ENCODE measurements around the gene SECISBP2. TPM values are rescaled to one million over a fixed set of nuclear protein-coding genes. Genes with fewer than 3 reads are reported as not detected.

The SECISBP2 gene
- total RNA-seq, 2 experiments from 2014 or later: 34.0 to 34.7 TPM

DNA sequence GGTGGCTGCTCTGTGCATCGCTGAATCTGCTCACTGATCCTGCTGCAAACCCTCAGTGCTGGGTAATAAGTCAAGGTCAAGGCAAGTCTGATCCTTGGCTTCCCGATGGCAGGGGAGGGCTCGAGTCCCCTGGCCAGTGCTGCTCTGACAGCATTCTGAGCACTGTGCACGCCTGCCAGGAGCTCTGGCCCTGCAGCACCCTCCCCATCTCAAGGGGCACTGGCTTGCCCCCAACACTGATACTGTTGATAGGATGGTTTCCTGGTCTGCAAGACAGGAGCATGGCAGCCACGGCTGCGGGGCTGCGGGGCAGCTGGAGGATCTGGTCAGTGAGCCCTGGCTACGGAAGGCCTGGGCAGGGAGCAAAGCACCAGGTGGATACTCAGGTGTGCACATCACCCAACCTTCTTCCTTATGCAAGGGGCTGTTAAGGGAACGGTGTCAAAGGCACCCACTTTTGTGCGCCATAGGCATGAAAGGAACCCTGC lies 71.8 kb downstream of the SECISBP2 start:
- intact Hi-C loops (cut with micrococcal nuclease): no loop called here
- Mint-ChIP-seq H3K27ac (peak overlapping the region; percentile 67), H3K9me3 (no peaks in the 10 kb centered on the region)

GRCh38 chr9:89390578-89391116 lies 72.3 kb downstream of the SECISBP2 start:
- Mint-ChIP-seq H3K4me1 (ENCODE audit: low read depth) (no peaks in the 10 kb centered on the region), H3K9me3 (no peaks in the 10 kb centered on the region), H3K27ac (peak overlapping the region; percentile 8), H3K36me3 (peaks cover 75% of the 10 kb centered on the region), H3K4me3 (no peak overlapping the region), H3K27me3 (no peaks in the 10 kb centered on the region)
- POLR2A ChIA-PET: no interaction called here
- DNase-seq: no peak
- CTCF ChIA-PET: interaction anchor here (1.4 kb wide), 1 partner anchor 159 kb away, joined by 5 read pairs; no protein-coding TSS in a partner anchor
- intact Hi-C loops (cut with micrococcal nuclease): no loop called here

More for the DNA sequence above, 71.8 kb downstream of the SECISBP2 start:
- POLR2A ChIA-PET: no interaction called here
- Mint-ChIP-seq H3K4me1 (ENCODE audit: low read depth) (no peaks in the 10 kb centered on the region), H3K27me3 (no peaks in the 10 kb centered on the region), H3K36me3 (peaks cover 76% of the 10 kb centered on the region), H3K4me3 (no peak overlapping the region)
- CTCF ChIA-PET: interaction anchor here (1.2 to 1.4 kb wide), 2 partner anchors 159 kb away, joined by 4 to 5 read pairs; no protein-coding TSS in a partner anchor
- DNase-seq: no peak

- CTCF ChIA-PET: interaction anchor here (1.4 kb wide), 1 partner anchor 158 kb away, joined by 5 read pairs; no protein-coding TSS in a partner anchor
- no peak overlapping the region for H3K27ac Mint-ChIP-seq
- intact Hi-C loops (cut with micrococcal nuclease): no loop called here
- H3K4me1 Mint-ChIP-seq (ENCODE audit: low read depth): no peaks in the 10 kb centered on the region
- POLR2A ChIA-PET: no interaction called here
- no peak overlapping the region for H3K4me3 Mint-ChIP-seq
- H3K36me3 Mint-ChIP-seq: peaks cover 73% of the 10 kb centered on the region
- no peaks in the 10 kb centered on the region for H3K9me3 Mint-ChIP-seq
- DNase-seq: no peak
- no peaks in the 10 kb centered on the region for H3K27me3 Mint-ChIP-seq
These were observed 73.3 kb downstream of the SECISBP2 start for GRCh38 chr9:89391585-89391984.

- ChIA-PET POLR2A (no interaction called here), CTCF (no interaction called here)
- no peaks in the 10 kb centered on the region for H3K9me3 Mint-ChIP-seq
- no peaks in the 10 kb centered on the region for H3K27me3 Mint-ChIP-seq
- H3K4me3 Mint-ChIP-seq: no peak overlapping the region
- DNase-seq: no peak
- H3K27ac Mint-ChIP-seq: no peak overlapping the region
- H3K4me1 Mint-ChIP-seq (ENCODE audit: low read depth): no peaks in the 10 kb centered on the region
- H3K36me3 Mint-ChIP-seq: peaks cover 79% of the 10 kb centered on the region
- intact Hi-C loops (cut with micrococcal nuclease): no loop called here
These were observed 76.1 kb downstream of the SECISBP2 start for GRCh38 chr9:89394412-89394811.

DNA sequence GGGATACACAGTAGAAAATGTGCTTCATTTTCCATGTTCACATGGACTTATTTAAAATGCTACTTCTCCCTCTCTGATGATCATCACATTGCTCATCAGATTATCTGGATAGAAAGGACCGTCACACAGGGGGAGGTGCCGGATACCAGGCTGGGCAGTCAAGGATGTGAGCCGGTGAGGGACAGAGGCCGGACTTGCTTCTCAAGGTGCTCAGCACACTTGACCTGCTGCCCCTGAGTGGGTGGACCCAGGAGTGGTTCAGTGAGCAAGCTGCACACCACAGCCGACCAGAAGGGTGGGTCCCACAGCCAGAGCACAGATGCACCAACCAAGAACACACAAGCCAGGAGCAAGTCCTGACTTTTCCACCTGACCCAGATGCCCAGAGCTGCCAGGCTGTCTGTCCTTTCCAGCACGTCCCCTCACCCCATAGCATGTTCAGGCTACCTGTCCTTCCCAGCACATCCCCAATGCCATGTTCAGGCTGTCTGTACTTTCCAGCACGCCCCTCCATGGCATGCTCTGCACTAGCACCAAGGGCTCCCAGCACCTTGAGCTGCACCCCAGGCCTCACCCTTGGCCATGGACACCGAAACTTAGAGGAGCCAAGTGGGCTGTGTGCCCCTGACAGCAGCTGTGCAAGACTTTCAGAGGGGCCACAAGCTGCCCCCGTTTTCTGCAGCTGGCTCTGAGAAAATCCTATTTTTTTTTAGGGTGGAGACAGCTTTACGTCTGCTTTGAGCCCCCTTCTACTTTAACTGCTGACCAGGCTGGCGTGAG lies 77.8 kb downstream of the SECISBP2 start:
- H3K4me3 Mint-ChIP-seq: no peak overlapping the region
- intact Hi-C loops (cut with micrococcal nuclease): no loop called here
- no peak overlapping the region for H3K27ac Mint-ChIP-seq
- no peaks in the 10 kb centered on the region for H3K9me3 Mint-ChIP-seq
- CTCF ChIA-PET: no interaction called here
- POLR2A ChIA-PET: no interaction called here
- DNase-seq: no peak
- peaks cover 4% of the 10 kb centered on the region for H3K4me1 Mint-ChIP-seq (ENCODE audit: low read depth)
- H3K36me3 Mint-ChIP-seq: peaks cover 72% of the 10 kb centered on the region
- H3K27me3 Mint-ChIP-seq: no peaks in the 10 kb centered on the region

GRCh38 chr9:89397471-89397870 lies 79.2 kb downstream of the SECISBP2 start:
- POLR2A ChIA-PET: no interaction called here
- CTCF ChIA-PET: no interaction called here
- Mint-ChIP-seq H3K27ac (peak overlapping the region; percentile 67), H3K4me3 (no peak overlapping the region), H3K27me3 (no peaks in the 10 kb centered on the region), H3K4me1 (ENCODE audit: low read depth) (peaks cover 4% of the 10 kb centered on the region), H3K9me3 (no peaks in the 10 kb centered on the region), H3K36me3 (peaks cover 74% of the 10 kb centered on the region)
- intact Hi-C loops (cut with micrococcal nuclease): no loop called here
- no peak for DNase-seq

DNA sequence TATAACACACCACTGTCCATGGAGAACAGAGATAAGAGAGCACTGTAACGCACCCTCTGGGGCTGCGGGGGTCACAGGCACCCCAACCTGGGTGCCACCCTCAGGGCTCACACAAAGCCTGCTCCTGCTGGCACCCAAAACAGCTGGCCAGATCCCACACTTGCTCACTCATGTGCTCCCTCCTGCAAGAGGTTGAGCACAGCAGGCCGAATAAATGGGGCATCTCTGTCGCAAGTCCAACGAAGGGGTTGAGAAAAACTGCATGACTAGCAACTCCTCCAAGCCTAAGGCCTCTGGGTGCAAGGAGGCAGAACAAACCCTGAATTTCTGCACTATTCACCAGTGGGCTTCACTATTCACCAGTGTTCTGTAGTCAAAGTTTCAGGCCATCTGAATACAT lies 80.3 kb downstream of the SECISBP2 start:
- H3K4me3 Mint-ChIP-seq: no peak overlapping the region
- H3K27ac Mint-ChIP-seq: no peak overlapping the region
- H3K27me3 Mint-ChIP-seq: no peaks in the 10 kb centered on the region
- H3K36me3 Mint-ChIP-seq: peaks cover 67% of the 10 kb centered on the region
- peaks cover 4% of the 10 kb centered on the region for H3K4me1 Mint-ChIP-seq (ENCODE audit: low read depth)
- ChIA-PET POLR2A (no interaction called here), CTCF (no interaction called here)
- intact Hi-C loops (cut with micrococcal nuclease): no loop called here
- DNase-seq: no peak
- H3K9me3 Mint-ChIP-seq: no peaks in the 10 kb centered on the region

DNA sequence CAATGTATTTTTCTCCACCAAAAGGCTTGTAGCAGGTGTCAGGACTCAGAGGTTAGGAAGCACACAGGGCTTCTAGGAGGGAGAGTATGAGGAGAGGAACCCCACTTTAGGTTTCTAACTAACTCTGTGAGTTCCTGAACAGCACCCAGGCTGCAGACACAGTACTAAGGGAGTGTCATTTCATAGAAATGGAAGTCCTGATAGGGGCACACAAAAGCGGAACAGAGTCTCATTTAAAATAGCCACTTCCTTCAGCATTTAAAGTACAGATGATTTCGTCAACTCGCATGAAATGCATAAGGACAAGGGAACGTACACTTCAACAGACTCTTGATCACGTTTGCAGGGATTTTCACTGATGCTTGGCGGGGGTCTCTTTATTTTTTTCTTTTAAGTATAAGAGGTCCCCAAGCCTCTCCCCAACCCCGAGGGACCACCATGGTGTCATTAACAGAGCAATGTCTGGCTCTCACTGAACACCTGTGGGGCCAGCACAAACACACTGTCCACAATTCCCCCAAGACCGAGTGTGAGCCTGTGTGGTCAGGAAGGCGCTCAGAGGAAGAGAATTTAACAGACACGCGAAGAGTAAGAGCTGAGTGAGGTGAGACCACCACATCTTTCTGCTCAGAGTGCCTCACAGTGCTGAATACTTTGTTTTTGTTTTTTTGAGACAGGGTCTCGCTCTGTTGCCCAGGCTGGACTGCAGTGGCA lies 82.3 kb downstream of the SECISBP2 start:
- intact Hi-C loops (cut with micrococcal nuclease): no loop called here
- DNase-seq: no peak
- no peak overlapping the region for H3K4me3 Mint-ChIP-seq
- CTCF ChIA-PET: interaction anchor here (2.2 kb wide), 2 partner anchors 10 to 149 kb away, joined by 7 to 9 read pairs; no protein-coding TSS in a partner anchor
- H3K4me1 Mint-ChIP-seq (ENCODE audit: low read depth): peaks cover 6% of the 10 kb centered on the region
- peak overlapping the region; percentile 49 for H3K27ac Mint-ChIP-seq
- POLR2A ChIA-PET: no interaction called here
- peaks cover 67% of the 10 kb centered on the region for H3K36me3 Mint-ChIP-seq
- H3K27me3 Mint-ChIP-seq: no peaks in the 10 kb centered on the region
- H3K9me3 Mint-ChIP-seq: no peaks in the 10 kb centered on the region

- Mint-ChIP-seq H3K27ac (peak overlapping the region; percentile 34), H3K4me1 (ENCODE audit: low read depth) (peaks cover 28% of the 10 kb centered on the region), H3K9me3 (peaks cover 5% of the 10 kb centered on the region), H3K36me3 (peaks cover 60% of the 10 kb centered on the region), H3K4me3 (no peak overlapping the region), H3K27me3 (no peaks in the 10 kb centered on the region)
- CTCF ChIA-PET: interaction anchor here (2.2 kb wide), 2 partner anchors 8 to 146 kb away, joined by 7 to 9 read pairs; no protein-coding TSS in a partner anchor
- POLR2A ChIA-PET: no interaction called here
- DNase-seq: no peak
- intact Hi-C loops (cut with micrococcal nuclease): no loop called here
These were observed 84.6 kb downstream of the SECISBP2 start for GRCh38 chr9:89402695-89403427.

DNA sequence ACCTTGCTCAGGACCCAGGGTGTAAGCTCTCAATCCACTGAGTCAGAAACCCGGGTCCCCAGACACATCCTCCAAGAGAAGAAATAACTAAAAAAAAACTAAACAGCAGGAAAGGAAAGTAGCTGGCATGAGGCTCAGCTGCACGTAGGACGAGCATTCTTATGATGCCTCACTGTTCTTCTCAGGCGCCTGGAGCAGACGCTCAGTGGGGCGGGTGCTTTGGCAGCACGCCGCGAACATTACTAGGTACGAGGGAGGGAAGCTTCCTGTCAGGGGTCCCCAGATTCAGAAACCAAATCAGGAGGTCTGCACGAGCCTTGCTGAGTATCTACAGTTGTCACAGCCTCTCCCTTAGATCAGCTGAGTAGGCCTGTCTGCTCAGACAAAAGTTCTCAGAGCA lies 85.8 kb downstream of the SECISBP2 start:
- intact Hi-C loops (cut with micrococcal nuclease): no loop called here
- ChIA-PET POLR2A (no interaction called here), CTCF (interaction anchor here (0.9 kb wide), 1 partner anchor 25 kb away, joined by 3 read pairs; no protein-coding TSS in a partner anchor)
- H3K4me3 Mint-ChIP-seq: no peak overlapping the region
- peaks cover 38% of the 10 kb centered on the region for H3K4me1 Mint-ChIP-seq (ENCODE audit: low read depth)
- no peak for DNase-seq
- peaks cover 59% of the 10 kb centered on the region for H3K36me3 Mint-ChIP-seq
- H3K27me3 Mint-ChIP-seq: no peaks in the 10 kb centered on the region
- H3K9me3 Mint-ChIP-seq: peaks cover 5% of the 10 kb centered on the region
- peak overlapping the region; percentile 59 for H3K27ac Mint-ChIP-seq

DNA sequence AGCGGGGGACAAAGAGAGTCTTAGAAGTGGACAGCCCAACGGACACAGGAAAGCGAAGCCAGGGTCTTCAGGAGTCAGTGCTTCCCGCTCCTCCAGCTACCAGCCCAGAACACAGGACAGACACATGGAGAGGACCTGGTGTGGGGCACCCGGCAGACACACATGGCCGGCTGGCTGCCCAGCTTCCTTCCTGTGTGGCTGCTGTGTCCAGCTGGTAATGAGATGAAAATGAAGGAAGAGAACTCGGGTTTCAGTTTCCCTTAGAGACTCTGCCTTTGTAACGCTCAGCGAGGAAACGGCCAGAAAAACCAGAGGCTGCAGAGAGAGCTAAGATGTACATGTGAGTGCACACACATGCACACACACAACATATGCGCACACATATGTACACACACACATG lies 87.5 kb downstream of the SECISBP2 start:
- no peak overlapping the region for H3K4me3 Mint-ChIP-seq
- CTCF ChIA-PET: interaction anchor here (1.3 to 2.4 kb wide), 2 partner anchors 76 to 143 kb away, joined by 3 to 14 read pairs; no protein-coding TSS in a partner anchor
- peak overlapping the region; percentile 74 for H3K27ac Mint-ChIP-seq
- peaks cover 62% of the 10 kb centered on the region for H3K36me3 Mint-ChIP-seq
- H3K27me3 Mint-ChIP-seq: no peaks in the 10 kb centered on the region
- POLR2A ChIA-PET: no interaction called here
- DNase-seq: no peak
- intact Hi-C loops (cut with micrococcal nuclease): no loop called here
- peaks cover 52% of the 10 kb centered on the region for H3K4me1 Mint-ChIP-seq (ENCODE audit: low read depth)
- H3K9me3 Mint-ChIP-seq: peaks cover 6% of the 10 kb centered on the region

DNA sequence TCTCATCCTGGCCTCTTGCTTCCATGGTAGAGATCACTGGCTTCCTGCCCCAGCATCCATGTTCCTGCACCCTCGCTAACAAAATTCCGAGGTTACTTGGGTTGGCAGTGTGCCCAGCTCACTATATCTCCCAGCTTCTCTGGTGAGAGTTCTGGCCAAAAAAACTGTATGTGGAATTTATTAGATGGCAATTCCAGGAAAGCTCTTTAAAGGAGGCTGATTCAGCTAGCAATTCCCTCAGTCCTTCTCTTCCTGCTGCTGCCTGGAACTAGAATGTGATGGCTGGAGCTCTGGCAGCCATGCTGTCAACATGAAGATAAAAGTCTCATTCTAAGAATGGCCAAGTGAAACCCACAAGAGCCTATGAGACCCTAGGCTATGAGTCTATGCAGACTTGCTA lies 88.8 kb downstream of the SECISBP2 start:
- ChIA-PET POLR2A (no interaction called here), CTCF (interaction anchor here (0.6 to 2.4 kb wide), 3 partner anchors 12 to 142 kb away, joined by 3 to 14 read pairs (median 3); no protein-coding TSS in a partner anchor)
- Mint-ChIP-seq H3K36me3 (peaks cover 62% of the 10 kb centered on the region), H3K9me3 (peaks cover 15% of the 10 kb centered on the region), H3K27ac (peak overlapping the region; percentile 74), H3K27me3 (no peaks in the 10 kb centered on the region), H3K4me1 (ENCODE audit: low read depth) (peaks cover 64% of the 10 kb centered on the region), H3K4me3 (no peak overlapping the region)
- intact Hi-C loops (cut with micrococcal nuclease): no loop called here
- no peak for DNase-seq
